ENCODE data around the gene FIBP. TPM values are rescaled to one million over a fixed set of nuclear protein-coding genes. Genes with fewer than 3 reads are reported as not detected.
A peak's percentile ranks its signal among the peaks of the same experiment; 100 is the strongest.

FIBP gene
- total RNA-seq, 1 experiment from 2014 or later, result 93.1 TPM

GRCh38 chr11:65859812-65860277, 28.4 kb downstream of the FIBP start (continued):
- no peak for TF ChIP-seq ZNF263 (CRISPR knock-in tag; IDR thresholded peaks at IDR 0.05; ENCODE audit: low read depth)

- ChIA-PET POLR2A (interaction anchor here (0.5 to 4.2 kb wide), 25 partner anchors 8 to 458 kb away, joined by 3 to 90 read pairs (median 6); partner anchors contain the start of genes CCDC85B, CD248, EFEMP2 and FIBP), CTCF (interaction anchor here (0.6 to 16.6 kb wide), 63 partner anchors 9 to 454 kb away, joined by 3 to 539 read pairs (median 5); partner anchors contain the start of genes AP5B1, BANF1, CCDC85B and CST6)
- no peaks in the 10 kb centered on the region for H3K9me3 Mint-ChIP-seq
- peak overlapping the region; percentile 90 for H3K4me3 Mint-ChIP-seq
- H3K4me1 Mint-ChIP-seq, result peaks cover 23% of the 10 kb centered on the region
- peak; percentile 67 for ATAC-seq
- no peaks in the 10 kb centered on the region for H3K27me3 Mint-ChIP-seq (ENCODE audit: low read depth)
- peaks cover 41% of the 10 kb centered on the region for H3K36me3 Mint-ChIP-seq
- TF ChIP-seq MYBL2 (CRISPR knock-in tag; IDR thresholded peaks at IDR 0.05) (peak; percentile 78; the same call in 1 of the 2 replicates), NFYB (CRISPR knock-in tag; conservative IDR thresholded peaks at IDR 0.05; ENCODE audit: low read depth) (peak; percentile 42; the same call in 1 of the 2 replicates), GRHL2 (CRISPR knock-in tag; IDR thresholded peaks at IDR 0.05; ENCODE audit: insufficient replicate concordance, severe bottlenecking) (no peak), ZSCAN18 (CRISPR knock-in tag; IDR thresholded peaks at IDR 0.05) (no peak), FOXP1 (CRISPR knock-in tag; IDR thresholded peaks at IDR 0.05; ENCODE audit: borderline replicate concordance) (0 out of 2 replicates have a peak, but pooled peaks have one; percentile 18), GABPB1 (CRISPR knock-in tag; IDR thresholded peaks at IDR 0.05) (no peak), FOXJ3 (CRISPR knock-in tag; IDR thresholded peaks at IDR 0.05; ENCODE audit: borderline replicate concordance) (no peak), FOXK1 (CRISPR knock-in tag; IDR thresholded peaks at IDR 0.05) (peak; percentile 54; the same call in 1 of the 2 replicates), SP1 (CRISPR knock-in tag; conservative IDR thresholded peaks at IDR 0.05) (peak; percentile 79), CREB1 (CRISPR knock-in tag; IDR thresholded peaks at IDR 0.05) (no peak), ZNF423 (CRISPR knock-in tag; IDR thresholded peaks at IDR 0.05) (no peak), E2F5 (CRISPR knock-in tag; IDR thresholded peaks at IDR 0.05) (0 out of 2 replicates have a peak, but pooled peaks have one; percentile 56)
- peak overlapping the region; percentile 100 for H3K27ac Mint-ChIP-seq
- DNase-seq (ENCODE audit: low spot score), result peak; percentile 100
Observed at GRCh38 chr11:65859095-65859811, 29.0 kb downstream of the FIBP start.

GRCh38 chr11:65858681-65859087, 29.6 kb downstream of the FIBP start:
- Mint-ChIP-seq H3K9me3 (no peaks in the 10 kb centered on the region), H3K27ac (peak overlapping the region; percentile 100), H3K4me3 (peak overlapping the region; percentile 90), H3K27me3 (ENCODE audit: low read depth) (no peaks in the 10 kb centered on the region), H3K4me1 (peaks cover 24% of the 10 kb centered on the region), H3K36me3 (peaks cover 43% of the 10 kb centered on the region)
- ChIA-PET CTCF (interaction anchor here (1.0 to 16.6 kb wide), 25 partner anchors 8 to 443 kb away, joined by 3 to 539 read pairs (median 10); partner anchors contain the start of genes AP5B1, BANF1, CCDC85B and EFEMP2), POLR2A (interaction anchor here (0.7 to 4.2 kb wide), 20 partner anchors 8 to 409 kb away, joined by 3 to 90 read pairs (median 4); partner anchors contain the start of genes CCDC85B, CST6, EFEMP2 and FIBP)
- no peak for DNase-seq (ENCODE audit: low spot score)
- TF ChIP-seq FOXP4 (CRISPR knock-in tag; IDR thresholded peaks at IDR 0.05) (no peak), MLX (CRISPR knock-in tag; IDR thresholded peaks at IDR 0.05) (no peak), SP1 (CRISPR knock-in tag; conservative IDR thresholded peaks at IDR 0.05) (no peak), NFYB (CRISPR knock-in tag; conservative IDR thresholded peaks at IDR 0.05; ENCODE audit: low read depth) (no peak), ZNF425 (CRISPR knock-in tag; conservative IDR thresholded peaks at IDR 0.05) (no peak), HMGA2 (CRISPR knock-in tag; IDR thresholded peaks at IDR 0.05) (no peak)
- ATAC-seq, result no peak
